ENCODE measurements around the gene GABRG3. TPM values are rescaled to one million over a fixed set of nuclear protein-coding genes. Genes with fewer than 3 reads are reported as not detected.

Gene GABRG3
- total RNA-seq, 1 donor from 2014 or later, result 0.54 TPM

DNA sequence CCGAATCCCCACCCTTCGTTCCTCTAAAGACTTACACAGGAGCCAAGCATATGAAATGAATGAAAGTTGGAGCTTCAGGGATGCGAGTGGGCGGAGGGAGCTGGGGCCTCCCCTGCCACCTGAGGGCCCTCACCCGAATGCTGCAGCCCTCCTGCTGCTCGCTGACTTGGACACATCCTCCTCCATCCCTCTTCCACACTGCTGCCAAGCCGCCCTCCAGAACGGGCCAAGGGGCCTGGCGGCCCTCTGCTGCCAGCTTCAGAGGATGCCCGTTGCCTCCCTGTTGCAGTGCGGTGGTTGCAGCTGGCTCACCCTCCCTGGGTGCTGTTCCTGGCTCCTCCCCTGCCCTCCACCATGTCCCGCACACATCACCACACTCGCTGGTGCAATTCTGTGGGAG lies 71.2 kb downstream of the GABRG3 start:
- Histone ChIP-seq H3K79me2 (ENCODE audit: insufficient read depth, low read length) (no peaks in the 10 kb centered on the region), H4K20me1 (ENCODE audit: insufficient read depth, low read length) (no peaks in the 10 kb centered on the region), H3K36me3 (ENCODE audit: insufficient read depth, low read length) (no peaks in the 10 kb centered on the region), H3K4me1 (ENCODE audit: insufficient read depth, low read length) (no peaks in the 10 kb centered on the region), H3K9me3 (ENCODE audit: insufficient read depth, low read depth, low read length) (no peaks in the 10 kb centered on the region), H3K4me3 (ENCODE audit: insufficient read depth, low read depth, low read length) (no peak overlapping the region), H3K27ac (ENCODE audit: low read depth, low read length) (no peak overlapping the region), H3K27me3 (ENCODE audit: insufficient read depth, low read length) (no peaks in the 10 kb centered on the region), H2AFZ (ENCODE audit: low read depth, low read length) (no peak overlapping the region), H3K9ac (ENCODE audit: low read length) (no peak overlapping the region), H3K4me2 (ENCODE audit: low read length) (no peak overlapping the region)
- no peak overlapping the region for H3K27ac Mint-ChIP-seq (ENCODE audit: unreplicated experiment)
- TF ChIP-seq, protein P1, sequence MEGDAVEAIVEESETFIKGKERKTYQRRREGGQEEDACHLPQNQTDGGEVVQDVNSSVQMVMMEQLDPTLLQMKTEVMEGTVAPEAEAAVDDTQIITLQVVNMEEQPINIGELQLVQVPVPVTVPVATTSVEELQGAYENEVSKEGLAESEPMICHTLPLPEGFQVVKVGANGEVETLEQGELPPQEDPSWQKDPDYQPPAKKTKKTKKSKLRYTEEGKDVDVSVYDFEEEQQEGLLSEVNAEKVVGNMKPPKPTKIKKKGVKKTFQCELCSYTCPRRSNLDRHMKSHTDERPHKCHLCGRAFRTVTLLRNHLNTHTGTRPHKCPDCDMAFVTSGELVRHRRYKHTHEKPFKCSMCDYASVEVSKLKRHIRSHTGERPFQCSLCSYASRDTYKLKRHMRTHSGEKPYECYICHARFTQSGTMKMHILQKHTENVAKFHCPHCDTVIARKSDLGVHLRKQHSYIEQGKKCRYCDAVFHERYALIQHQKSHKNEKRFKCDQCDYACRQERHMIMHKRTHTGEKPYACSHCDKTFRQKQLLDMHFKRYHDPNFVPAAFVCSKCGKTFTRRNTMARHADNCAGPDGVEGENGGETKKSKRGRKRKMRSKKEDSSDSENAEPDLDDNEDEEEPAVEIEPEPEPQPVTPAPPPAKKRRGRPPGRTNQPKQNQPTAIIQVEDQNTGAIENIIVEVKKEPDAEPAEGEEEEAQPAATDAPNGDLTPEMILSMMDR (IDR thresholded peaks at IDR 0.05; ENCODE audit: insufficient read depth, low read depth, low read length), result no peak
- no peak for TF ChIP-seq EZH2 (IDR thresholded peaks at IDR 0.05; ENCODE audit: insufficient read depth, low read length)
- DNase-seq (ENCODE audit: low read depth), result no peak
- no peak for FAIRE-seq
- no peaks in the 10 kb centered on the region for H3K36me3 Mint-ChIP-seq (ENCODE audit: low read depth, unreplicated experiment)
- no peaks in the 10 kb centered on the region for H3K4me1 Mint-ChIP-seq (ENCODE audit: low read depth, unreplicated experiment)
- no peaks in the 10 kb centered on the region for H3K9me3 Mint-ChIP-seq (ENCODE audit: unreplicated experiment)
- H3K27me3 Mint-ChIP-seq (ENCODE audit: low read depth, unreplicated experiment), result peaks cover 15% of the 10 kb centered on the region
- no peak overlapping the region for H3K4me3 Mint-ChIP-seq (ENCODE audit: unreplicated experiment)

DNA sequence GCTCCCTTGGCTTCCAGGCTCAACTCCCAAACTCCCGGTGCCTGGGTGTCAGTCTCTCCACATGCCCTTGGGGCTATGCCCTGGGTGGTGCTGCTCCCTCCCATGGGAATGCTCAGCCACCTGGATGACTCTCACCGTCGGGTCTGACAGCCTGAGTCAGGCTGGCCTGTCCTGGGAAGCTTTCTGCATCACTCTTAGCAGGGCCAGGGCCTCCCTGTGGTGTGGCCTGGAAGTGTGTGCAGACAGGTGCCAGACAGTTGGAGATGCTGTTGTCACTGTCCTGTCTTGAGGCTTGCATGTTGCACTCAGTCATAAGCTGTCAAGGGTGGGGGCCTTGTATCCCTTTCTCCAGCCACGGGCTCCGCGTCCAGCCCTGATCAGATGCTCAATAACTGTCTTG lies 71.7 kb downstream of the GABRG3 start:
- Histone ChIP-seq H3K9me3 (ENCODE audit: insufficient read depth, low read depth, low read length) (no peaks in the 10 kb centered on the region), H3K9ac (ENCODE audit: low read length) (no peak overlapping the region), H3K4me3 (ENCODE audit: insufficient read depth, low read depth, low read length) (no peak overlapping the region), H3K4me1 (ENCODE audit: insufficient read depth, low read length) (no peaks in the 10 kb centered on the region), H3K4me2 (ENCODE audit: low read length) (no peak overlapping the region), H2AFZ (ENCODE audit: low read depth, low read length) (no peak overlapping the region), H3K27me3 (ENCODE audit: insufficient read depth, low read length) (no peaks in the 10 kb centered on the region), H4K20me1 (ENCODE audit: insufficient read depth, low read length) (no peaks in the 10 kb centered on the region), H3K79me2 (ENCODE audit: insufficient read depth, low read length) (no peaks in the 10 kb centered on the region), H3K27ac (ENCODE audit: low read depth, low read length) (no peak overlapping the region), H3K36me3 (ENCODE audit: insufficient read depth, low read length) (no peaks in the 10 kb centered on the region)
- Mint-ChIP-seq H3K4me1 (ENCODE audit: low read depth, unreplicated experiment) (no peaks in the 10 kb centered on the region), H3K4me3 (ENCODE audit: unreplicated experiment) (no peak overlapping the region), H3K27ac (ENCODE audit: unreplicated experiment) (no peak overlapping the region), H3K36me3 (ENCODE audit: low read depth, unreplicated experiment) (no peaks in the 10 kb centered on the region), H3K27me3 (ENCODE audit: low read depth, unreplicated experiment) (peaks cover 14% of the 10 kb centered on the region), H3K9me3 (ENCODE audit: unreplicated experiment) (no peaks in the 10 kb centered on the region)
- FAIRE-seq (no peak), DNase-seq (ENCODE audit: low read depth) (no peak)
- TF ChIP-seq EZH2 (IDR thresholded peaks at IDR 0.05; ENCODE audit: insufficient read depth, low read length), result no peak
- TF ChIP-seq, protein P1 (IDR thresholded peaks at IDR 0.05; ENCODE audit: insufficient read depth, low read depth, low read length), result no peak

DNA sequence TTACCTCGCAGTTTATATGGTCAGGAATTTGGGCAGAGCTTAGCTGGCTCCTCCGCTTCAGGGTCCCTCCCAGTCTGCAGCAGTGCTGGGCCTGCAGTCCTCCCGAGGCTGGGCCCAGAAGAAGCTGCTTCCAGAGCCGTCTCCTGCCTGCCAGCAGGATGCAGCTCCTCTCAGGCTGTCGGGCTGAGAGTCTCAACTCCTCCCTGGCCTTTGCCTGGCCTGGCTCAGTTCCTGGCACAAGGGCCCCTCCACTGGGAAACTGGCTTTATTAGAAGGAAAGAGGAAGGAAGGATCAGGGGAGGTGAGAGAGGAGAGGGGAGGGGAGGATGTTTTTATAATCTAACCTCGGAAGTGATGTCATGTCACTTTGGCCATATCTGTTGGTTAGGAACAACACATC lies 72.8 kb downstream of the GABRG3 start:
- no peaks in the 10 kb centered on the region for H4K20me1 ChIP-seq (ENCODE audit: insufficient read depth, low read length)
- no peak overlapping the region for H3K4me3 Mint-ChIP-seq (ENCODE audit: unreplicated experiment)
- H3K27ac ChIP-seq (ENCODE audit: low read depth, low read length), result no peak overlapping the region
- DNase-seq (ENCODE audit: low read depth) (no peak), FAIRE-seq (no peak)
- TF ChIP-seq EZH2 (IDR thresholded peaks at IDR 0.05; ENCODE audit: insufficient read depth, low read length), result no peak
- TF ChIP-seq, protein P1 (IDR thresholded peaks at IDR 0.05; ENCODE audit: insufficient read depth, low read depth, low read length), result no peak
- H3K36me3 ChIP-seq (ENCODE audit: insufficient read depth, low read length), result no peaks in the 10 kb centered on the region
- H3K4me1 ChIP-seq (ENCODE audit: insufficient read depth, low read length), result no peaks in the 10 kb centered on the region
- H3K36me3 Mint-ChIP-seq (ENCODE audit: low read depth, unreplicated experiment), result no peaks in the 10 kb centered on the region
- no peaks in the 10 kb centered on the region for H3K9me3 ChIP-seq (ENCODE audit: insufficient read depth, low read depth, low read length)
- no peak overlapping the region for H2AFZ ChIP-seq (ENCODE audit: low read depth, low read length)
- H3K9me3 Mint-ChIP-seq (ENCODE audit: unreplicated experiment), result no peaks in the 10 kb centered on the region
- no peaks in the 10 kb centered on the region for H3K27me3 ChIP-seq (ENCODE audit: insufficient read depth, low read length)
- H3K4me3 ChIP-seq (ENCODE audit: insufficient read depth, low read depth, low read length), result no peak overlapping the region
- H3K27ac Mint-ChIP-seq (ENCODE audit: unreplicated experiment), result no peak overlapping the region
- no peaks in the 10 kb centered on the region for H3K4me1 Mint-ChIP-seq (ENCODE audit: low read depth, unreplicated experiment)
- H3K9ac ChIP-seq (ENCODE audit: low read length), result no peak overlapping the region
- no peaks in the 10 kb centered on the region for H3K79me2 ChIP-seq (ENCODE audit: insufficient read depth, low read length)
- H3K4me2 ChIP-seq (ENCODE audit: low read length), result no peak overlapping the region
- H3K27me3 Mint-ChIP-seq (ENCODE audit: low read depth, unreplicated experiment), result peaks cover 13% of the 10 kb centered on the region

Measured in astrocyte (in vitro differentiated cells and primary cell).